CD4-positive, alpha-beta T cell (primary cell): ENCODE measurements around the gene COMTD1. TPM values are rescaled to one million over a fixed set of nuclear protein-coding genes. Genes with fewer than 3 reads are reported as not detected.
"Not testable (repeated sequence)": the region's sequence is repeated elsewhere in the genome, so short reads cannot be mapped to it uniquely, and the experiment has no call there.

Source experiments
- ATAC-seq: fragments of 200-7000 bp; cut with Tn5 transposase; one replicate; pipeline ENCODE4 v1.10.0; 2022; ENCODE audit warnings: mild to moderate bottlenecking; ENCODE audit not compliant: poor library complexity
- CTCF ChIA-PET: fragments of 350-600 bp; sonication (Branson Sonifier 250); formaldehyde crosslinking; loops from one replicate; lab custom pipeline; 2021; ENCODE audit warnings: antibody characterized with exemption, inconsistent platforms; lab: Charles Lee
- POLR2A ChIA-PET: fragments of 350-600 bp; sonication (Branson Sonifier 250); formaldehyde crosslinking; loops from one replicate; lab custom pipeline; 2021; ENCODE audit warnings: antibody characterized with exemption, inconsistent platforms; lab: Charles Lee
- DNase-seq, 14 experiments: peaks; one replicate each; pipeline ENCODE4 v3.0.0-alpha.2; 2013 to 2020; ENCODE audit warnings: mixed read lengths in 2 of 14
- H3K27ac ChIP-seq, 2 donors: one replicate each; pipeline versions ENCODE4 v1.5.1 to v1.7.0; 2013; ENCODE audit warnings: low read length in 2 of 2, low read depth in 1 of 2, mild to moderate bottlenecking in 1 of 2
- H3K27me3 ChIP-seq, 2 experiments: 1 replicate in 1 of 2; 2 replicates in 1 of 2; pipeline versions ENCODE4 v1.6.1 to v1.7.0; 2013; ENCODE audit warnings: low read length in 2 of 2, control low read depth in 1 of 2, mild to moderate bottlenecking in 1 of 2, moderate library complexity in 1 of 2; ENCODE audit not compliant: insufficient read depth in 2 of 2, control insufficient read depth in 1 of 2
- H3K36me3 ChIP-seq: one replicate; pipeline ENCODE4 v1.6.1; 2013; ENCODE audit warnings: low read length, control low read depth; ENCODE audit not compliant: insufficient read depth
- H3K4me1 ChIP-seq: one replicate; pipeline ENCODE4 v1.6.1; 2013; ENCODE audit warnings: low read length, control low read depth; ENCODE audit not compliant: insufficient read depth
- H3K4me3 ChIP-seq: one replicate; pipeline ENCODE4 v1.5.1; 2013; ENCODE audit warnings: mild to moderate bottlenecking, low read length, moderate library complexity
- H3K9me3 ChIP-seq, 2 experiments: 1 replicate in 1 of 2; 2 replicates in 1 of 2; pipeline versions ENCODE4 v1.6.1 to v1.7.0; 2013; ENCODE audit warnings: low read length in 2 of 2, mild to moderate bottlenecking in 2 of 2, control low read depth in 1 of 2, moderate library complexity in 1 of 2; ENCODE audit not compliant: control insufficient read depth in 1 of 2, insufficient read depth in 1 of 2
- H3K27ac Mint-ChIP-seq: one replicate; pipeline ENCODE4 v1.8.0; 2020; ENCODE audit warnings: mixed read lengths
- H3K27me3 Mint-ChIP-seq: one replicate; pipeline ENCODE4 v1.8.0; 2021; ENCODE audit warnings: mixed read lengths
- H3K36me3 Mint-ChIP-seq: one replicate; pipeline ENCODE4 v1.8.0; 2021; ENCODE audit warnings: low read depth, mixed read lengths
- H3K4me1 Mint-ChIP-seq: one replicate; pipeline ENCODE4 v1.8.0; 2021; ENCODE audit warnings: low read depth, mixed read lengths
- H3K4me3 Mint-ChIP-seq: one replicate; pipeline ENCODE4 v1.8.0; 2020; ENCODE audit warnings: mild to moderate bottlenecking, mixed read lengths
- H3K9me3 Mint-ChIP-seq: one replicate; pipeline ENCODE4 v1.8.0; 2020; ENCODE audit warnings: mixed read lengths
- intact Hi-C, 2 experiments: fragments of 100-400 bp; cut with DNase I in 1 of 2; cut with micrococcal nuclease in 1 of 2; formaldehyde crosslinking; loops; one replicate each; pipeline versions ENCODE4 v1.15.1 to v1.9.0; 2023 to 2025; cut with DNase I, micrococcal nuclease
- total RNA-seq, 174 experiments: library from RNA in 2 of 174; stranded (reverse) in 2 of 174; gene quantifications; one replicate each; pipeline ENCODE4 v1.2.3 and lab custom pipeline; 2021 to 2026
- TF ChIP-seq, protein P1 (sequence below): fragments of 200-600 bp; IDR thresholded peaks from one replicate; pipeline ENCODE4 v1.8.0; 2022; ENCODE audit warnings: antibody characterized with exemption, mild to moderate bottlenecking

COMTD1 gene
- total RNA-seq, 2 experiments from 2014 or later: 9.5 to 10.5 TPM

DNA sequence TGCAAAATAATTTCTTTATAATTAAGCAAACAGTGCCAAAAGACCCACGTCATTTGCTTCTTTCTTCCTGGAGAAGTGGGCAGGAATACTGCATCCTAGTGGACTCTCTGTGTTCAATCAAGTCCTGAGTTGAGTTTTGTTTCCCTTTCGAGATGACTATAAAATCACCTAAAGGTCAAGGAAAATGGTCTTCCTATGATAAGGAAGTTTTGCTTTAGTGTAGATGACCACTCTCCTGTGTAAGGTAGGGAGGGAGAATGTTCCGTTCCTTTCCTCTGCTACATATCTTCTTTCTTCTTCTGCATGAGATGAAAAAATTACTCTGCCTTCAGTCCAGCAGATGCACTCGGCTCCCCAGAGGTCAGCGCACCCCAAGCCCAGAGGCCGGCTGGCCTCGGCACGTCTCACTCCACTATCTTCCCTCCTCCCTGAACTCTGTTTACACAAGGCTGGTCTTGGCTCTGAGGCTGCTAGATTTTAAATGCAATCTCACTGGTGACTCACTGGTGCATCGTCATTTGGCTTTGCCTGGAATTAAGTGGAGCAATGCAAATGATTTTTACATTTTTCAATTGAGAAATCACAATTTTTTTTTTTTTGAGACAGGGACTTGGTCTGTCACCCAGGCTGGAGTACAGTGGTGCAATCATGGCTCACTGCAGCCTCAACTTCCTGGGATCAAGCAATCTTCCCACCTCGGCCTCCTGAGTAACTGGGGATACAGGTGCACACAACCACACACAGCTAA, 43.8 kb downstream of the COMTD1 start:
- intact Hi-C loops: no loop called here
- H3K9me3 Mint-ChIP-seq: no peaks in the 10 kb centered on the region
- ATAC-seq (no peak), DNase-seq (peak in 2 of 14 experiments; percentile 36 to 55)
- POLR2A ChIA-PET: no interaction called here
- H3K27me3 Mint-ChIP-seq: no peaks in the 10 kb centered on the region
- no peak overlapping the region for H3K4me3 ChIP-seq
- no peak overlapping the region for H3K4me3 Mint-ChIP-seq
- CTCF ChIA-PET: no interaction called here
- H3K4me1 Mint-ChIP-seq: peaks cover 8% of the 10 kb centered on the region
- no peak overlapping the region for H3K27ac Mint-ChIP-seq
- H3K27ac ChIP-seq: no peak overlapping the region
- no peaks in the 10 kb centered on the region for H3K36me3 Mint-ChIP-seq
- no peaks in the 10 kb centered on the region for H3K9me3 ChIP-seq
- H3K4me1 ChIP-seq: peaks cover 7% of the 10 kb centered on the region
- no peaks in the 10 kb centered on the region for H3K27me3 ChIP-seq
- TF ChIP-seq, protein P1, sequence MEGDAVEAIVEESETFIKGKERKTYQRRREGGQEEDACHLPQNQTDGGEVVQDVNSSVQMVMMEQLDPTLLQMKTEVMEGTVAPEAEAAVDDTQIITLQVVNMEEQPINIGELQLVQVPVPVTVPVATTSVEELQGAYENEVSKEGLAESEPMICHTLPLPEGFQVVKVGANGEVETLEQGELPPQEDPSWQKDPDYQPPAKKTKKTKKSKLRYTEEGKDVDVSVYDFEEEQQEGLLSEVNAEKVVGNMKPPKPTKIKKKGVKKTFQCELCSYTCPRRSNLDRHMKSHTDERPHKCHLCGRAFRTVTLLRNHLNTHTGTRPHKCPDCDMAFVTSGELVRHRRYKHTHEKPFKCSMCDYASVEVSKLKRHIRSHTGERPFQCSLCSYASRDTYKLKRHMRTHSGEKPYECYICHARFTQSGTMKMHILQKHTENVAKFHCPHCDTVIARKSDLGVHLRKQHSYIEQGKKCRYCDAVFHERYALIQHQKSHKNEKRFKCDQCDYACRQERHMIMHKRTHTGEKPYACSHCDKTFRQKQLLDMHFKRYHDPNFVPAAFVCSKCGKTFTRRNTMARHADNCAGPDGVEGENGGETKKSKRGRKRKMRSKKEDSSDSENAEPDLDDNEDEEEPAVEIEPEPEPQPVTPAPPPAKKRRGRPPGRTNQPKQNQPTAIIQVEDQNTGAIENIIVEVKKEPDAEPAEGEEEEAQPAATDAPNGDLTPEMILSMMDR: no peak
- no peaks in the 10 kb centered on the region for H3K36me3 ChIP-seq

DNA sequence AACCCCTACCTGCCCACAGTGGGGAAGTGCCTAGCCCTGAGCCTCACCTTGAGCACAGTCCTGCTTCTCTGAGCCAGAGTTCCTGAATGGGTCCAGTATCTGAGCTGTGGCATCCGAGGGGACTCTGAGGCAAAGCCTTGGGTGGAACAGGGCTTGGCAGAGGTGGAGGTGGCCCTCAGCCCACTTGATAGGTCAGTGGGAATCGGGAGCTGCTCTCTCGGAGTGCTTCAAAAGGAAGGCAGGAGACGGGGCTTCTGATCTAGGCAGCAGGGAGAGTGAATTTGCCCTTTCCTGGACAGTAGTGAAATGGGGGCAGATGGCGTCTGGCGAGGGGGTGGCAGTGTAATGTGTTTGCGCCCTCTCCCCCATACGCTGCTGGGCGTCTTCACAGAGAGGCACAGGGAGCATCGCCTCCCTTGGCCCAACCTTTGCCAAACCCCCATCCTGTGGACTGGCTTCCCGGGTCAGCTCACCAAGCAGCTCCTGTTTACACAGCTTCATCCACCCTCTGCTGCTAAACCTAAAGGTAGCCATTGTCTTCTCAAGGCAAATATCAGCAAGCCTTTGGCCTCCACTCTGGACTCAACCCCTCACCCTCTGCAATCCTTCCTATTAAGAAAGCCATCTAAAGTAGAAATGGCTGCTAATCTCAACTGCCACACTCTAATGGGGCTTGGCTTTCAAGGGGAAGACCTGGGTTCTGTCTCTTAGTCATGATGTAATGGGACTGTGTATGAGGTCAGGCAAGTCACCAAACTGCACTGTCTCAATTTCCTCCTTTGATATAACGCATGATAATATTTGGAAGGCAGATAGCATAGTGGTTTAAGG, 46.3 kb downstream of the COMTD1 start:
- intact Hi-C loops: loop anchor here (2.0 to 5.0 kb wide), 2 partner anchors 19 to 77 kb away; partner anchors contain the start of gene SAMD8 (in 1 of the 2)
- ATAC-seq (no peak), DNase-seq (no peak)
- no peaks in the 10 kb centered on the region for H3K9me3 ChIP-seq
- H3K36me3 ChIP-seq: no peaks in the 10 kb centered on the region
- no peak overlapping the region for H3K27ac ChIP-seq
- ChIA-PET CTCF (interaction anchor here (1.3 to 5.6 kb wide), 2 partner anchors 41 to 46 kb away, joined by 3 to 105 read pairs; partner anchors contain the start of gene COMTD1), POLR2A (interaction anchor here (4.0 to 4.6 kb wide), 2 partner anchors 21 to 44 kb away, joined by 51 to 71 read pairs; partner anchors contain the start of genes COMTD1 and VDAC2)
- Mint-ChIP-seq H3K4me3 (no peak overlapping the region), H3K4me1 (peaks cover 8% of the 10 kb centered on the region), H3K27ac (no peak overlapping the region), H3K27me3 (no peaks in the 10 kb centered on the region), H3K9me3 (no peaks in the 10 kb centered on the region), H3K36me3 (no peaks in the 10 kb centered on the region)
- no peak overlapping the region for H3K4me3 ChIP-seq
- TF ChIP-seq, protein P1: no peak
- H3K4me1 ChIP-seq: peaks cover 7% of the 10 kb centered on the region
- no peaks in the 10 kb centered on the region for H3K27me3 ChIP-seq

DNA sequence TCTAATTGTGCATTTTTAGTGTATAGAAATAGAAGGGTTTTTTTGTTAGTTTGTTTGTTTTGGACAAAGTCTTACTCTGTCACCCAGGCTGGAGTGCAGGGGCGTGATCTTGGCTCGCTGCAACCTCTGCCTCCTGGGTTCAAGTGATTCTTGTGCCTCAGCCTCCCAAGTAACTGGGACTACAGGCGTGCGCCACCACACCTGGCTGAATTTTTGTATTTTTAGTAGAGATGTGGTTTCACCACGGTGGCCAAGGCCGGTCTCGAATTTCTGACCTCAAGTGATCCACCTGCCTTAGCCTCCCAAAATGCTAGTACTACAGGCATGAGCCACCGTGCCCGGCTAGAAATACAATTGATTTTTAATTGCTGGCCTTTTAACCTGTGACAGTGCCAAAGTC, 47.2 kb downstream of the COMTD1 start:
- ChIA-PET CTCF (interaction anchor here (0.6 to 5.6 kb wide), 16 partner anchors 10 to 74 kb away, joined by 3 to 105 read pairs (median 5); partner anchors contain the start of genes COMTD1 and VDAC2), POLR2A (interaction anchor here (0.6 to 4.6 kb wide), 7 partner anchors 22 to 77 kb away, joined by 3 to 71 read pairs (median 4); partner anchors contain the start of genes COMTD1, SAMD8 and VDAC2)
- H3K36me3 ChIP-seq, H3K9me3 Mint-ChIP-seq, DNase-seq, H3K9me3 ChIP-seq, H3K4me1 ChIP-seq, H3K4me3 ChIP-seq, H3K27me3 Mint-ChIP-seq, H3K27me3 ChIP-seq, ATAC-seq, H3K36me3 Mint-ChIP-seq, H3K4me1 Mint-ChIP-seq, H3K4me3 Mint-ChIP-seq: not testable (repeated sequence)
- peak overlapping the region; percentile 95 for H3K27ac Mint-ChIP-seq
- H3K27ac ChIP-seq: peak overlapping the region in 1 of 2 donors; percentile 47
- intact Hi-C loops: loop anchor here (1.0 to 5.0 kb wide), 5 partner anchors 20 to 76 kb away; partner anchors contain the start of genes SAMD8 (in 1 of the 2) and VDAC2 (in 1 of the 2)
